Suppressor macrophage treated with lipopolysaccharide for 1 hour (primary cell): ENCODE results near the gene LHFPL3.
"Not testable (repeated sequence)": the region's sequence is repeated elsewhere in the genome, so short reads cannot be mapped to it uniquely, and the experiment has no call there.

Source experiments
- DNase-seq, 3 donors: peaks; one replicate each; pipeline ENCODE4 v3.0.0-alpha.2; 2020 to 2022

LHFPL3 gene

GRCh38 chr7:104903044-104903443 is 574.6 kb downstream of the LHFPL3 start:
- DNase-seq: peak in 1 of 3 donors; percentile 29

DNA sequence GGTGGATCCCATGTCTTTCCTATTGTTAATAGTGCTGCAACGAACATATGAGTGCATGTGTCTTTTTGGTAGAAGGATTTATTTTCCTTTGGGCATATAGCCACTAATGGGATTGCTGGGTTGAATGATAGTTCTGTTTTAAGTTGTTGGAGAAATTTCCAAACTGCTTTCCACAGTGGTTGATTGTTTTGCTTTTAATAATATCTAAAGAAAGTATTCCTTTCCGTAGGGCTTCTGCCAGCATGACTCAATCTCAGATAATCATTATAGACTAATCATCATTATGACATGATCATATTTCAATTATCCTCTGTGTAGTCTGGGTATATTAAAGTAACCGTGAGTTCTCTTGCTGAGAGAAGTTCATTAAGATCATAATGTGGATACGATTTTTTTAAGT is 575.4 kb downstream of the LHFPL3 start:
- no peak for DNase-seq

DNA sequence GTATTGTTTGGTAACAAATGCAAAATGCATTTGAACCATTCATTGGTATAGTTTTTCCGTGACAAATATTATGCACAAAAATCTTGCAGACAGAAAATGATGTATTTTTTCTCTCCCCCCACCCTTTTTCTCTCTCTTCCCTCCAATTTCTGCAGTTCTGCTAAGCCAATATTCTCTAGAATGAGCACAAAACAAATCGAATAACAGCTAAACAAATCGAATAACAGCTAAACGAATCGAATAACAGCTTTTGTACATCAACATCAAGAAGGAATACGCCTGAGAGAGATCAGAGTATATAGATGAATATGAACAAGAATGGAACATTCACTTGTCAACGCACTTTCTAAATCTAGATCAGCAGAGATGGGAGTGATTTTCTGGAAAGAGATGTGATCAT is 577.6 kb downstream of the LHFPL3 start:
- no peak for DNase-seq

DNA sequence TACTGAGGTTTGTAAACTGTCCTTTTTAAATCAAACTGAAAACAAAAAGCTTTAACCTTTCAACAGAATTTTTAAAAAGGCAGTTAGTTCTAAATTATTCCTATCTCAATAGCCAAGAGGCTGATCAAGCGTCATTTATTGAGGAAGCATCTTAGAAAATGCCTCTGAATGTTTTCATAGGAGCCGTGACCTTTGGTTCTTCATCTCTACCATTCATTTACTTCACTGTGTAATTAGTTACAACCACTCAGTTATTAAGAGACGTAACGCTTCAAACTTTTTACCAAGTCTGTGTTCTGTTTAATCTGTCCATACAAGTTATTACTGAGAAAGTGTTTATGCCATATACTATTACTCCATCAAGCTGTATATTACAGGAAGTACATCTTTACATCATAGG is 578.2 kb downstream of the LHFPL3 start:
- DNase-seq: no peak

- no peak for DNase-seq
Observed at GRCh38 chr7:104908636-104909035, 580.2 kb downstream of the LHFPL3 start.

GRCh38 chr7:104909096-104909495 is 580.7 kb downstream of the LHFPL3 start:
- no peak for DNase-seq

- DNase-seq: no peak
Observed at GRCh38 chr7:104914421-104914820, 586.0 kb downstream of the LHFPL3 start.

GRCh38 chr7:104921596-104921995 is 593.2 kb downstream of the LHFPL3 start:
- no peak for DNase-seq

DNA sequence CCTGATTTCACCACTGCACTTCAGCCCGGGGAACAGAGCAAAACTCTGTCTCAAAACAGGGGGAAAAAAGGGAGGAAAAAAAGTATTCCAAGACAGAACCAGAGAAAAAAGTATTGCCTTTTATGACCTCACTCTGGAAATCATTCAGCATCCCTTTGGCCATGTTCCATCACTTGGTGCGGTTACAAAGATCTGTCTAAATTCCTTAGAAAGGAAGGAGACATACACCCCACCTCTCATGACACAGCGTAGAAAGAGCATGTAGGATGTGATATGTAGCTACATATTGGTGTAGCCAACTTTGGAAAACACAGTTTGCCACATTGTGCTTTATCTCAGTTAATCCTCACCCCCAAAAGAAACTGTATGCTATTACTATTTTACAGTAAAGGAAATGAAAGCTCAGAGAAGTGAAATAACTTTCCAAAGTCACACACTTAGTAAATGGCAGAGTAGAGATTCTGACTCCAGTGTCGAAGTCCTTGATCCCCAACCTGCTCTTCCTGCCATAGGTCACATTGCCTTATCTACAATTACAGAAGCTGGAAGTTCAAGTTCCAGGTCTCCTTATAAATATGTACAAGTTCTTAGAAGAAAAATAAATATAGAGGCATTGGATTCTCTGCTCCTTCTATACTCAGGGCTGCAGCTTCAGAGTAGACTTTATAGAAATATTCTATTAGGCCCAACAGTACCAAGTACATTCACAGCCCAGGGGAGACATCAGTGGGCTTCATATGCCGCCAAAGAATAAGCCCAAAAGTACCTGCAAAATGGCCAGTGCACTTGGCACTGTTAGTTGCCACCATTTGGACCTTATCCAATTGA is 594.0 kb downstream of the LHFPL3 start:
- DNase-seq: no peak

DNA sequence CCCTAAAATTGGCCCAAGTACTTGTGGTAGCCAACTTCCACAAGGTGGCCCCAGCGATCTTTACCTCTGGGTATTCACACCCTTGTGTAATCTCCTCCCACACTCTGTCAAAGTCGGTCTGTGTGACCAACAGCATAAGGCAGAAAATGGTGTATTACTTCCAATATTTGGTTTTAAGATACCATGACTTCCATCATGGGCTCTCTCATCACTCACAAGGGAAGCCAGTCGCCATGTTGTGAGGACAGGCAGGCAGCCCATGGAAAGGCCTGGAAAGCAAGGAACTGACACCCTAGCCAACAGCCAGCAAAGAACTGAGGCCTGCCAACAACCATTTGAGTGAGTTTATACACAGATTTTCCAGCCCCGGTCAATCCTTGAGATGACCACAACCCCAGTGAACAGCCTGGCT is 594.6 kb downstream of the LHFPL3 start:
- peak; percentile 94 to 96 (median 96) for DNase-seq

- DNase-seq: not testable (repeated sequence)
Observed at GRCh38 chr7:104926189-104926588, 597.8 kb downstream of the LHFPL3 start.

DNA sequence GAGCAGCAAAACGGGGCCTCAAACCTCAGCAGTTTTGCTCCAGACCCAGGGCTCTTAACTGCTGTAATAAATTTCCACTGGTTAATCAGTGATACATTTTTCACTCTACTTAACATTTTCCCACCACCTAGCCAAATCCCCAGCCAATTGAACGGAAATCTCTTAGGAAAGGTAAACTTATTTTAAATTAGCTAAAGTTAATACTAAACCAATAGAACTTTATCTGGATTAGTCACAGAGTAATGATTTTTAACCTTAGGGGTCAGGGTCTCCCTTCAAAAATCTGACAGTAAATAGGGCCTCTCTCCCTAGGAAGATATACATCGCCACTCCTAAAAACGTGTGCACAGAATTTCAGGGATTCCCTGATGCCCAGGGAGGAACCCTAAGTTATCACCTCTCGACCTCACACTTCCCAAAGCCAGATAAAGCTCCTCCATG is 598.2 kb downstream of the LHFPL3 start:
- DNase-seq: no peak

GRCh38 chr7:104927055-104927454 is 598.7 kb downstream of the LHFPL3 start:
- DNase-seq: no peak

- DNase-seq: peak; percentile 30 to 45 (median 33)
Observed at GRCh38 chr7:104928721-104929400, 600.5 kb downstream of the LHFPL3 start.

- no peak for DNase-seq
Observed at GRCh38 chr7:104929921-104930320, 601.5 kb downstream of the LHFPL3 start.

DNA sequence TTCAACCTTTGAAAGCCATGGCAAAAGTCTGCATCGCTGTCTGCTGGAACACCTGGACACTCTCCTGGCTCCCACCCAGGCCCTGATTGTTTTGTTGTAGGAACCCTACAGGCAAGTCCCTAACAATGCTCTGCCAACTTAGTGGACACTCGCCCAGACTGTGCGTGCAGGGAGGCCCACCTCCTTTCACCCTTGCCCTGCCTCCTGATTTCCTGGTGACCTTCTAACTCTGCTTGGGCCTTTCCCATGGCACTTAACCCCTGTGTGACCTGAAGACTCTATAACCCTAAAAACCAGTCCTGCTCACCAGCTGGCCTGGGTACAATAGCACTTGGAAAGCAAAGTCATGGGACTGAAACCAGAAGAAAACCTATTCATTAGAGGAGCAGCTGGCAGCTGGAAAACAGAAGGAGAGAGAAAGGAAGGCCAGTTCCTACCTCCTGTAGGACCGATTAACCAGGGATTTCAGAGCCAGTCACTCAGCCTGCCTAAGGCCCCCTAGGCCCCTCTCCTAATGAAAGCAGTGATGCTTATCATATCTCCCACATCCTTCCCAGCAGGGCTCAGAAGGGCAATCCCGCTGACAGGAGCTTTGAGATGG is 602.9 kb downstream of the LHFPL3 start:
- DNase-seq: no peak

DNA sequence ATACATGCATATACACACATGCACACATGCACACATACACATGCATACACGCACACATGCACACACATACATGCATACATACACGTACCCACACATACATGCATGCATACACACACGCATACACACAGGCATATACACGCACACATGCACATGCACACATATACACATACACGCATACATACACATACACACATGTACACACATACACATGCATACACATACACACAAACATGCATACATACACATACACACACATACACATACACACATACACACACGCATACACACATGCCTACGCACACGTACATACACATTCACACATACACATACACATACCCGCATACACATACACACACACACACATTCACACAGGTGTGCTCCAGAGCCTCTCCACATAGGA is 604.6 kb downstream of the LHFPL3 start:
- no peak for DNase-seq

GRCh38 chr7:104933521-104933988 is 605.2 kb downstream of the LHFPL3 start:
- DNase-seq: peak; percentile 42 to 66 (median 60)

- DNase-seq: no peak
Observed at GRCh38 chr7:104934665-104935064, 606.3 kb downstream of the LHFPL3 start.

GRCh38 chr7:104935276-104935675 is 606.9 kb downstream of the LHFPL3 start:
- DNase-seq: peak; percentile 34 to 60 (median 55)

DNA sequence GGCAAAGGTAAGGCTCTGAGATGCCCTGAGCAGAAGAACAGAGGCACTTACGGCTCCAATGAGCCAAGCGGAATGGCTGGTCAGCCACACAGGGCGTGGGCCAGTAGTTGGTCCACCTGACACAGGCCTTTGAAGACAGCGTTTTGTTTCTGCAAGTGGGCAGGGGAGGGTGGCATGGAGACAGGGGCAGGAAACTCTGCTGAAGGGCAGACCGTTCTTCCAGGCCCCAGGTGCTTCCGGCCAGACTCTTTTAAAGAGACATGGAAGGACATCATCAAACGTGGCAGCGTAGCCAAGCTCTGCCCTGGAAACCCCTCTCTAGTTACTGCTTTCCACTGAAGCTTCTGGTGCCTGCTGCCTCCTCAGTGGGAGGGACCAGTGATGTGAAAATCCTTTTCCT is 608.1 kb downstream of the LHFPL3 start:
- no peak for DNase-seq

DNA sequence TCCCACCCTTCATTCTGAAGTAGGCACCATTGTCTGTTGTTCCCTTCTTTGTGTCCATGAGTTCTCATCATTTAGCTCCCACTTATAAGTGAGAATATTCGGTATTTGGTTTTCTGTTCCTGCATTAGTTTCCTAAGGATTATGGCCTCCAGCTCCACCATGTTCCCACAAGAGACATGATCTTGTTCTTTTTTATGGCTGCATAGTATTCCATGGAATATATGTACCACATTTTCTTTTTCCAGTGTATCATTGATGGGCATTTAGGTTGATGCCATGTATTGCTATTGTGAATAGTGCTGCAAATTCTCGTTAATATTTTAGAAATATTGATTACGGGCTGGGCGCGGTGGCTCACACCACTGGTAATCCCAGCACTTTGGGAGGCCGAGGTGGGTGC is 609.1 kb downstream of the LHFPL3 start:
- not testable (repeated sequence) for DNase-seq

GRCh38 chr7:104938741-104939390 is 610.5 kb downstream of the LHFPL3 start:
- DNase-seq: no peak
